H1 (cell line): ENCODE results near the gene ISM1. TPM values are rescaled to one million over a fixed set of nuclear protein-coding genes. Genes with fewer than 3 reads are reported as not detected.

Source experiments
- BCL11A ChIP-seq, 2 experiments: IDR thresholded peaks; one replicate each; pipeline ENCODE4 v1.6.1; 2011; ENCODE audit warnings: low read depth in 2 of 2, low read length in 2 of 2, mild to moderate bottlenecking in 2 of 2
- SIN3A ChIP-seq, 2 experiments: IDR thresholded peaks in 1 of 2; conservative IDR thresholded peaks in 1 of 2; 2 replicates each; pipeline ENCODE4 v1.6.1; 2011 to 2012; ENCODE audit warnings: low read length in 2 of 2, improper control_type of control experiment in 1 of 2, low read depth in 1 of 2, mild to moderate bottlenecking in 1 of 2
- SIX5 ChIP-seq: IDR thresholded peaks from 2 replicates; pipeline ENCODE4 v1.6.1; 2011; ENCODE audit warnings: mild to moderate bottlenecking, low read depth, low read length
- polyA plus RNA-seq, 7 experiments: library from polyadenylated mRNA; depleted of rRNA in 3 of 7; stranded (reverse) in 5 of 7; unstranded in 2 of 7; fragments of >200 nt in 5 of 7; fragments of 200-250 nt in 2 of 7; gene quantifications; 1 replicate in 5 of 7; 2 replicates in 1 of 7; 4 replicates in 1 of 7; pipeline versions ENCODE4 v1.2.1 to v1.2.3, GENCODE V29; 2011 to 2013; ENCODE audit warnings: missing spikeins in 2 of 7, mixed read lengths in 2 of 7
- total RNA-seq: library from RNA; stranded (reverse); fragmentation: NEBNext Ultra II Directional; extraction: Animal tissue kit (Norgen Biotek cat#: 25700); gene quantifications from 2 replicates; pipeline ENCODE4 v1.2.1, GENCODE V29; 2021
- TF ChIP-seq, protein P1 (sequence below): fragments of 300-600 bp; sonication (generic); IDR thresholded peaks from 2 replicates; pipeline ENCODE4 v1.7.1; 2012; ENCODE audit warnings: low read length, moderate library complexity, mild to moderate bottlenecking, inconsistent platforms; ENCODE audit not compliant: insufficient replicate concordance

Gene ISM1
- total and polyA plus RNA-seq, 2 of the 8 experiments (the other 6 are each of a cell fraction or from before 2014, with no cell fraction given): 0.62 to 0.97 TPM

GRCh38 chr20:13251904-13252297 is 30.8 kb downstream of the ISM1 start (continued):
- TF ChIP-seq, protein P1, sequence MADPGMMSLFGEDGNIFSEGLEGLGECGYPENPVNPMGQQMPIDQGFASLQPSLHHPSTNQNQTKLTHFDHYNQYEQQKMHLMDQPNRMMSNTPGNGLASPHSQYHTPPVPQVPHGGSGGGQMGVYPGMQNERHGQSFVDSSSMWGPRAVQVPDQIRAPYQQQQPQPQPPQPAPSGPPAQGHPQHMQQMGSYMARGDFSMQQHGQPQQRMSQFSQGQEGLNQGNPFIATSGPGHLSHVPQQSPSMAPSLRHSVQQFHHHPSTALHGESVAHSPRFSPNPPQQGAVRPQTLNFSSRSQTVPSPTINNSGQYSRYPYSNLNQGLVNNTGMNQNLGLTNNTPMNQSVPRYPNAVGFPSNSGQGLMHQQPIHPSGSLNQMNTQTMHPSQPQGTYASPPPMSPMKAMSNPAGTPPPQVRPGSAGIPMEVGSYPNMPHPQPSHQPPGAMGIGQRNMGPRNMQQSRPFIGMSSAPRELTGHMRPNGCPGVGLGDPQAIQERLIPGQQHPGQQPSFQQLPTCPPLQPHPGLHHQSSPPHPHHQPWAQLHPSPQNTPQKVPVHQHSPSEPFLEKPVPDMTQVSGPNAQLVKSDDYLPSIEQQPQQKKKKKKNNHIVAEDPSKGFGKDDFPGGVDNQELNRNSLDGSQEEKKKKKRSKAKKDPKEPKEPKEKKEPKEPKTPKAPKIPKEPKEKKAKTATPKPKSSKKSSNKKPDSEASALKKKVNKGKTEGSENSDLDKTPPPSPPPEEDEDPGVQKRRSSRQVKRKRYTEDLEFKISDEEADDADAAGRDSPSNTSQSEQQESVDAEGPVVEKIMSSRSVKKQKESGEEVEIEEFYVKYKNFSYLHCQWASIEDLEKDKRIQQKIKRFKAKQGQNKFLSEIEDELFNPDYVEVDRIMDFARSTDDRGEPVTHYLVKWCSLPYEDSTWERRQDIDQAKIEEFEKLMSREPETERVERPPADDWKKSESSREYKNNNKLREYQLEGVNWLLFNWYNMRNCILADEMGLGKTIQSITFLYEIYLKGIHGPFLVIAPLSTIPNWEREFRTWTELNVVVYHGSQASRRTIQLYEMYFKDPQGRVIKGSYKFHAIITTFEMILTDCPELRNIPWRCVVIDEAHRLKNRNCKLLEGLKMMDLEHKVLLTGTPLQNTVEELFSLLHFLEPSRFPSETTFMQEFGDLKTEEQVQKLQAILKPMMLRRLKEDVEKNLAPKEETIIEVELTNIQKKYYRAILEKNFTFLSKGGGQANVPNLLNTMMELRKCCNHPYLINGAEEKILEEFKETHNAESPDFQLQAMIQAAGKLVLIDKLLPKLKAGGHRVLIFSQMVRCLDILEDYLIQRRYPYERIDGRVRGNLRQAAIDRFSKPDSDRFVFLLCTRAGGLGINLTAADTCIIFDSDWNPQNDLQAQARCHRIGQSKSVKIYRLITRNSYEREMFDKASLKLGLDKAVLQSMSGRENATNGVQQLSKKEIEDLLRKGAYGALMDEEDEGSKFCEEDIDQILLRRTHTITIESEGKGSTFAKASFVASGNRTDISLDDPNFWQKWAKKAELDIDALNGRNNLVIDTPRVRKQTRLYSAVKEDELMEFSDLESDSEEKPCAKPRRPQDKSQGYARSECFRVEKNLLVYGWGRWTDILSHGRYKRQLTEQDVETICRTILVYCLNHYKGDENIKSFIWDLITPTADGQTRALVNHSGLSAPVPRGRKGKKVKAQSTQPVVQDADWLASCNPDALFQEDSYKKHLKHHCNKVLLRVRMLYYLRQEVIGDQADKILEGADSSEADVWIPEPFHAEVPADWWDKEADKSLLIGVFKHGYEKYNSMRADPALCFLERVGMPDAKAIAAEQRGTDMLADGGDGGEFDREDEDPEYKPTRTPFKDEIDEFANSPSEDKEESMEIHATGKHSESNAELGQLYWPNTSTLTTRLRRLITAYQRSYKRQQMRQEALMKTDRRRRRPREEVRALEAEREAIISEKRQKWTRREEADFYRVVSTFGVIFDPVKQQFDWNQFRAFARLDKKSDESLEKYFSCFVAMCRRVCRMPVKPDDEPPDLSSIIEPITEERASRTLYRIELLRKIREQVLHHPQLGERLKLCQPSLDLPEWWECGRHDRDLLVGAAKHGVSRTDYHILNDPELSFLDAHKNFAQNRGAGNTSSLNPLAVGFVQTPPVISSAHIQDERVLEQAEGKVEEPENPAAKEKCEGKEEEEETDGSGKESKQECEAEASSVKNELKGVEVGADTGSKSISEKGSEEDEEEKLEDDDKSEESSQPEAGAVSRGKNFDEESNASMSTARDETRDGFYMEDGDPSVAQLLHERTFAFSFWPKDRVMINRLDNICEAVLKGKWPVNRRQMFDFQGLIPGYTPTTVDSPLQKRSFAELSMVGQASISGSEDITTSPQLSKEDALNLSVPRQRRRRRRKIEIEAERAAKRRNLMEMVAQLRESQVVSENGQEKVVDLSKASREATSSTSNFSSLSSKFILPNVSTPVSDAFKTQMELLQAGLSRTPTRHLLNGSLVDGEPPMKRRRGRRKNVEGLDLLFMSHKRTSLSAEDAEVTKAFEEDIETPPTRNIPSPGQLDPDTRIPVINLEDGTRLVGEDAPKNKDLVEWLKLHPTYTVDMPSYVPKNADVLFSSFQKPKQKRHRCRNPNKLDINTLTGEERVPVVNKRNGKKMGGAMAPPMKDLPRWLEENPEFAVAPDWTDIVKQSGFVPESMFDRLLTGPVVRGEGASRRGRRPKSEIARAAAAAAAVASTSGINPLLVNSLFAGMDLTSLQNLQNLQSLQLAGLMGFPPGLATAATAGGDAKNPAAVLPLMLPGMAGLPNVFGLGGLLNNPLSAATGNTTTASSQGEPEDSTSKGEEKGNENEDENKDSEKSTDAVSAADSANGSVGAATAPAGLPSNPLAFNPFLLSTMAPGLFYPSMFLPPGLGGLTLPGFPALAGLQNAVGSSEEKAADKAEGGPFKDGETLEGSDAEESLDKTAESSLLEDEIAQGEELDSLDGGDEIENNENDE: no peak
- TF ChIP-seq BCL11A (IDR thresholded peaks at IDR 0.05; ENCODE audit: low read depth in 2 of 2, low read length in 2 of 2) (no peak), SIX5 (no peak), SIN3A (conservative IDR thresholded peaks at IDR 0.05 in 1 of 2, IDR thresholded peaks at IDR 0.05 in 1 of 2; ENCODE audit: low read depth in 1 of 2, low read length in 2 of 2) (no peak)
- TF ChIP-seq, all 59 proteins: peak for 0
